ENCODE results near the gene NOXRED1. TPM values are rescaled to one million over a fixed set of nuclear protein-coding genes. Genes with fewer than 3 reads are reported as not detected.

NOXRED1 gene
- total RNA-seq, 1 donor from 2014 or later = 0.04 TPM

GRCh38 chr14:77364146-77364545 is 59.2 kb downstream of the NOXRED1 start:
- TF ChIP-seq CTCF (IDR thresholded peaks at IDR 0.05; ENCODE audit: insufficient read depth, low read length, poor library complexity, severe bottlenecking) = no peak
- no peak for DNase-seq (ENCODE audit: low read depth)
- Histone ChIP-seq H3K4me3 (ENCODE audit: low read depth, low read length) (no peak overlapping the region), H3K36me3 (ENCODE audit: control insufficient read depth, insufficient read depth, low read length) (no peaks in the 10 kb centered on the region), H3K27me3 (ENCODE audit: control insufficient read depth, insufficient read depth, low read length) (no peaks in the 10 kb centered on the region)

- DNase-seq (ENCODE audit: low read depth) = no peak
- Histone ChIP-seq H3K36me3 (ENCODE audit: control insufficient read depth, insufficient read depth, low read length) (no peaks in the 10 kb centered on the region), H3K27me3 (ENCODE audit: control insufficient read depth, insufficient read depth, low read length) (no peaks in the 10 kb centered on the region), H3K4me3 (ENCODE audit: low read depth, low read length) (no peak overlapping the region)
- TF ChIP-seq CTCF (IDR thresholded peaks at IDR 0.05; ENCODE audit: insufficient read depth, low read length, poor library complexity, severe bottlenecking) = no peak
Measured at GRCh38 chr14:77359626-77360025, 63.7 kb downstream of the NOXRED1 start.

DNA sequence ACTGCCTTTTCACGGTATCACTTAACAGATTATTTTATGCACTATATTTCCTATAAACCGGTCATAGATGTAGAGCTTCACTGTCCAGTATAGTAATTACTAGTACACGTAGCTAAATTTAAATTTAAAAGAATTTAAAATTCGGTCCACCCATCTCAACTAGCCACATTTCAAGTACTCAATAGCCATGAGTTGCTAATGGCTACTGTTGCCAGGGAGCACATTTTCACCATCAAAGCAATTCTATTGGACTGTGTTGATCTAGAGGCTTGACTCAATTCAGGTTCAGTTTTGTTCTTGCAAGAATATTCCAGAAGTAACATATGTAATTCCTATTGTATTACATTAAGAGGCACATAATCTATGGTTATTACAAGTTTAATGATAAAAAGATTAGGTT is 66.4 kb downstream of the NOXRED1 start:
- no peak for DNase-seq (ENCODE audit: low read depth)
- TF ChIP-seq CTCF (IDR thresholded peaks at IDR 0.05; ENCODE audit: insufficient read depth, low read length, poor library complexity, severe bottlenecking) = no peak
- no peaks in the 10 kb centered on the region for H3K36me3 ChIP-seq (ENCODE audit: control insufficient read depth, insufficient read depth, low read length)
- H3K4me3 ChIP-seq (ENCODE audit: low read depth, low read length) = no peak overlapping the region
- no peaks in the 10 kb centered on the region for H3K27me3 ChIP-seq (ENCODE audit: control insufficient read depth, insufficient read depth, low read length)

GRCh38 chr14:77355811-77356210 is 67.5 kb downstream of the NOXRED1 start:
- DNase-seq (ENCODE audit: low read depth) = no peak
- Histone ChIP-seq H3K4me3 (ENCODE audit: low read depth, low read length) (no peak overlapping the region), H3K36me3 (ENCODE audit: control insufficient read depth, insufficient read depth, low read length) (no peaks in the 10 kb centered on the region), H3K27me3 (ENCODE audit: control insufficient read depth, insufficient read depth, low read length) (no peaks in the 10 kb centered on the region)
- TF ChIP-seq CTCF (IDR thresholded peaks at IDR 0.05; ENCODE audit: insufficient read depth, low read length, poor library complexity, severe bottlenecking) = no peak

- no peak overlapping the region for H3K4me3 ChIP-seq (ENCODE audit: low read depth, low read length)
- TF ChIP-seq CTCF (IDR thresholded peaks at IDR 0.05; ENCODE audit: insufficient read depth, low read length, poor library complexity, severe bottlenecking) = no peak
- no peaks in the 10 kb centered on the region for H3K36me3 ChIP-seq (ENCODE audit: control insufficient read depth, insufficient read depth, low read length)
- H3K27me3 ChIP-seq (ENCODE audit: control insufficient read depth, insufficient read depth, low read length) = no peaks in the 10 kb centered on the region
- DNase-seq (ENCODE audit: low read depth) = no peak
Measured at GRCh38 chr14:77353469-77354141, 69.7 kb downstream of the NOXRED1 start.

GRCh38 chr14:77347751-77348150 is 75.6 kb downstream of the NOXRED1 start:
- DNase-seq (ENCODE audit: low read depth) = no peak
- Histone ChIP-seq H3K36me3 (ENCODE audit: control insufficient read depth, insufficient read depth, low read length) (no peaks in the 10 kb centered on the region), H3K27me3 (ENCODE audit: control insufficient read depth, insufficient read depth, low read length) (no peaks in the 10 kb centered on the region), H3K4me3 (ENCODE audit: low read depth, low read length) (no peak overlapping the region)
- TF ChIP-seq CTCF (IDR thresholded peaks at IDR 0.05; ENCODE audit: insufficient read depth, low read length, poor library complexity, severe bottlenecking) = no peak

All from kidney epithelial cell (primary cell).